Adrenal gland (tissue), 12 donors: ENCODE results near the gene DRG1. TPM values are rescaled to one million over a fixed set of nuclear protein-coding genes. Genes with fewer than 3 reads are reported as not detected.

ENCODE experiments used
- DNase-seq, 7 donors: peaks; one replicate each; pipeline ENCODE4 v3.0.0-alpha.2; 2019 to 2020
- H3K27ac ChIP-seq, 5 donors: fragments of 200-600 bp; sonication (generic) in 4 of 5; 1 replicate in 3 of 5; 2 replicates in 2 of 5; pipeline versions ENCODE4 v1.5.1 to v1.8.0; 2016 to 2020; ENCODE audit warnings: mild to moderate bottlenecking in 1 of 5
- H3K27me3 ChIP-seq: fragments of 200-600 bp; 2 replicates; pipeline ENCODE4 v1.8.0; 2021
- H3K36me3 ChIP-seq, 2 donors: fragments of 200-600 bp; replicated peaks in 1 of 2; 1 replicate in 1 of 2; 2 replicates in 1 of 2; pipeline versions ENCODE4 v1.5.1 to v1.8.0; 2018 to 2022
- H3K4me1 ChIP-seq, 2 donors: fragments of 200-600 bp; replicated peaks in 1 of 2; 1 replicate in 1 of 2; 2 replicates in 1 of 2; pipeline versions ENCODE4 v1.5.1 to v1.8.0; 2018 to 2021
- H3K4me3 ChIP-seq, 4 donors: fragments of 200-600 bp; sonication (generic) in 3 of 4; one replicate each; pipeline ENCODE4 v1.5.1; 2016 to 2018
- H3K9me3 ChIP-seq, 3 donors: fragments of 200-600 bp; sonication (generic) in 1 of 3; replicated peaks in 1 of 3; 1 replicate in 2 of 3; 2 replicates in 1 of 3; pipeline versions ENCODE4 v1.5.1 to v1.8.0; 2016 to 2021
- CTCF ChIP-seq, 6 experiments: fragments of 450-650 bp in 4 of 6; fragments of 200-600 bp in 2 of 6; sonication (generic) in 1 of 6; IDR thresholded peaks; 1 replicate in 5 of 6; 2 replicates in 1 of 6; pipeline versions ENCODE4 v1.5.1 to v1.8.0; 2016 to 2021; ENCODE audit warnings: antibody characterized with exemption in 6 of 6, mild to moderate bottlenecking in 2 of 6, moderate library complexity in 1 of 6
- POLR2A ChIP-seq, 2 donors: fragments of 450-650 bp; IDR thresholded peaks; one replicate each; pipeline ENCODE4 v1.6.1; 2017; ENCODE audit warnings: antibody characterized with exemption in 2 of 2, mild to moderate bottlenecking in 2 of 2, moderate library complexity in 1 of 2
- WGBS, 4 donors: extraction: QIAGEN DNeasy Blood & Tissue Kit in 2 of 4; methylation state at CpG; one replicate each; pipeline versions ENCODE4 v1.1.5 to v1.1.7; 2013 to 2017; 5-methylcytosine and 5-hydroxymethylcytosine counted together
- intact Hi-C, 2 donors: fragments of 100-400 bp; cut with DNase I; formaldehyde crosslinking; loops; one replicate each; pipeline versions ENCODE4 v1.14.1 to v1.15.0; 2022 to 2023
- polyA plus RNA-seq, 3 donors: library from polyadenylated mRNA; stranded (reverse); fragments of 200-250 nt in 2 of 3; fragments of 350-450 nt in 1 of 3; fragmentation: Illumina TruSeq in 1 of 3; extraction: RNeasy Lipid Tissue Mini Kit (QIAGEN cat#74804) in 1 of 3; gene quantifications; one replicate each; pipeline ENCODE4 v1.2.3, GENCODE V29; 2013 to 2014
- total RNA-seq, 9 donors: library from RNA; depleted of rRNA in 4 of 9; stranded (reverse); fragments of >200 nt in 4 of 9; fragments of 120-200 nt in 1 of 9; fragmentation: NEBNext Ultra II Directional in 1 of 9; extraction: Animal tissue kit (Norgen Biotek cat#: 25700) in 1 of 9; gene quantifications; one replicate each; pipeline versions ENCODE4 v1.1.0 to v1.2.4, GENCODE V29; 2013 to 2023
- donor health status: healthy with polysubstance abuse.
- donor health status: Bipolar disorder and iron deficiency.
- donor health status: DM: yes; HTN: yes; CAD: no.
- donor health status: DM: no; HTN: no; CAD: no.
- donor health status: DM: no; HTN: no; CAD: no.
- donor health status: DM: yes; HTN: yes; CAD: no.

DRG1 gene
- total and polyA plus RNA-seq, 12 donors: 47.2 to 89.0 (median 65.0) TPM

GRCh38 chr22:31448382-31448781, 49.0 kb downstream of the DRG1 start:
- Histone ChIP-seq H3K9me3 (no peaks in the 10 kb centered on the region), H3K4me3 (no peak overlapping the region), H3K27me3 (no peaks in the 10 kb centered on the region), H3K4me1 (peaks cover 17 to 22% of the 10 kb centered on the region in 2 donors), H3K27ac (peak overlapping the region in 1 of 5 donors; percentile 65), H3K36me3 (peaks cover 0 to 34% of the 10 kb centered on the region in 2 donors)
- TF ChIP-seq CTCF (IDR thresholded peaks at IDR 0.05) (no peak), POLR2A (IDR thresholded peaks at IDR 0.05) (no peak)
- DNase-seq: no peak
- WGBS, 4 donors: 78 to 89% (median 85%) methylated on average over 2 of the region's 2 CpGs
- intact Hi-C loops: no loop called here

GRCh38 chr22:31449506-31449905, 50.1 kb downstream of the DRG1 start:
- intact Hi-C loops: no loop called here
- TF ChIP-seq CTCF (IDR thresholded peaks at IDR 0.05) (no peak), POLR2A (IDR thresholded peaks at IDR 0.05) (no peak)
- no peaks in the 10 kb centered on the region for H3K27me3 ChIP-seq
- no peak overlapping the region for H3K27ac ChIP-seq
- no peak for DNase-seq
- 71 to 88% (median 81%) methylated on average over 4 of the region's 4 CpGs for WGBS, 4 donors
- H3K9me3 ChIP-seq: no peaks in the 10 kb centered on the region
- peaks cover 9 to 16% of the 10 kb centered on the region in 2 donors for H3K4me1 ChIP-seq
- H3K36me3 ChIP-seq: peaks cover 0 to 35% of the 10 kb centered on the region in 2 donors
- no peak overlapping the region for H3K4me3 ChIP-seq

- Histone ChIP-seq H3K27me3 (no peaks in the 10 kb centered on the region), H3K27ac (no peak overlapping the region), H3K9me3 (no peaks in the 10 kb centered on the region), H3K4me1 (peaks cover 9 to 19% of the 10 kb centered on the region in 2 donors), H3K36me3 (peaks cover 0 to 47% of the 10 kb centered on the region in 2 donors), H3K4me3 (no peak overlapping the region)
- TF ChIP-seq CTCF (IDR thresholded peaks at IDR 0.05): peak in 4 of 6 experiments; percentile 27 to 44 (median 35)
- TF ChIP-seq POLR2A (IDR thresholded peaks at IDR 0.05): no peak
- peak in 1 of 7 donors; percentile 11 for DNase-seq
- WGBS, 4 donors: 67 to 75% (median 70%) methylated on average over 5 of the region's 5 CpGs
- intact Hi-C loops: no loop called here
Observed at GRCh38 chr22:31451709-31452571, 52.5 kb downstream of the DRG1 start.

GRCh38 chr22:31461699-31462098, 62.3 kb downstream of the DRG1 start:
- Histone ChIP-seq H3K27ac (no peak overlapping the region), H3K36me3 (peaks cover 0 to 58% of the 10 kb centered on the region in 2 donors), H3K9me3 (no peaks in the 10 kb centered on the region), H3K4me1 (peaks cover 0 to 10% of the 10 kb centered on the region in 2 donors), H3K4me3 (no peak overlapping the region), H3K27me3 (no peaks in the 10 kb centered on the region)
- DNase-seq: no peak
- TF ChIP-seq POLR2A (IDR thresholded peaks at IDR 0.05) (no peak), CTCF (IDR thresholded peaks at IDR 0.05) (no peak)
- intact Hi-C loops: no loop called here
- 89 to 94% (median 91%) methylated on average over 3 of the region's 3 CpGs for WGBS, 4 donors
